Measurements from ENCODE around the gene CD14.

The CD14 gene

DNA sequence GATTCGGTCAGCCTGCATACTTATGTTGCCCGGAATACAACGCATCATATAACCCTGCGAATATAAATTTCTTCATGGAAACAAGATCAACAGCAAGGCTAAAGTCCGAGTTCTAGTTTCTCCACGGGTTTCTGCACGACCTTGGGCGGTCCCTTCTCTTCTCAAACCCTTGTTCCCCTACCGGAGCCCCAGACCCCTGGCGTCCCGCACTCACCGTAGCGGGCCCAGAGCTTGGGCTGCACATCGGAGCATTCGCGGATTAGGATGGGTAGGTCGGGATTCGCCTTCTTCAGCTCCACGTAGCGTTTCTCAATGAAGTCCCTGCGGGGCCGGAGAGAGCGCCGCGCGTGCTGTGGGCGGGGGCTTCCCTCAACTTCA, 14.1 kb upstream of the CD14 start (continued):
- no peak for TF ChIP-seq ZNF214 (tag by site-specific recombination; IDR thresholded peaks at IDR 0.05; ENCODE audit: borderline replicate concordance)
- 0 out of 2 replicates have a peak, but pooled peaks have one; percentile 18 for TF ChIP-seq KLF16 (tag by site-specific recombination; IDR thresholded peaks at IDR 0.05)
- TF ChIP-seq, protein P1, sequence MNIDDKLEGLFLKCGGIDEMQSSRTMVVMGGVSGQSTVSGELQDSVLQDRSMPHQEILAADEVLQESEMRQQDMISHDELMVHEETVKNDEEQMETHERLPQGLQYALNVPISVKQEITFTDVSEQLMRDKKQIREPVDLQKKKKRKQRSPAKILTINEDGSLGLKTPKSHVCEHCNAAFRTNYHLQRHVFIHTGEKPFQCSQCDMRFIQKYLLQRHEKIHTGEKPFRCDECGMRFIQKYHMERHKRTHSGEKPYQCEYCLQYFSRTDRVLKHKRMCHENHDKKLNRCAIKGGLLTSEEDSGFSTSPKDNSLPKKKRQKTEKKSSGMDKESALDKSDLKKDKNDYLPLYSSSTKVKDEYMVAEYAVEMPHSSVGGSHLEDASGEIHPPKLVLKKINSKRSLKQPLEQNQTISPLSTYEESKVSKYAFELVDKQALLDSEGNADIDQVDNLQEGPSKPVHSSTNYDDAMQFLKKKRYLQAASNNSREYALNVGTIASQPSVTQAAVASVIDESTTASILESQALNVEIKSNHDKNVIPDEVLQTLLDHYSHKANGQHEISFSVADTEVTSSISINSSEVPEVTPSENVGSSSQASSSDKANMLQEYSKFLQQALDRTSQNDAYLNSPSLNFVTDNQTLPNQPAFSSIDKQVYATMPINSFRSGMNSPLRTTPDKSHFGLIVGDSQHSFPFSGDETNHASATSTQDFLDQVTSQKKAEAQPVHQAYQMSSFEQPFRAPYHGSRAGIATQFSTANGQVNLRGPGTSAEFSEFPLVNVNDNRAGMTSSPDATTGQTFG (tag by site-specific recombination; IDR thresholded peaks at IDR 0.05; ENCODE audit: borderline replicate concordance), result no peak
- TF ChIP-seq, protein P2, sequence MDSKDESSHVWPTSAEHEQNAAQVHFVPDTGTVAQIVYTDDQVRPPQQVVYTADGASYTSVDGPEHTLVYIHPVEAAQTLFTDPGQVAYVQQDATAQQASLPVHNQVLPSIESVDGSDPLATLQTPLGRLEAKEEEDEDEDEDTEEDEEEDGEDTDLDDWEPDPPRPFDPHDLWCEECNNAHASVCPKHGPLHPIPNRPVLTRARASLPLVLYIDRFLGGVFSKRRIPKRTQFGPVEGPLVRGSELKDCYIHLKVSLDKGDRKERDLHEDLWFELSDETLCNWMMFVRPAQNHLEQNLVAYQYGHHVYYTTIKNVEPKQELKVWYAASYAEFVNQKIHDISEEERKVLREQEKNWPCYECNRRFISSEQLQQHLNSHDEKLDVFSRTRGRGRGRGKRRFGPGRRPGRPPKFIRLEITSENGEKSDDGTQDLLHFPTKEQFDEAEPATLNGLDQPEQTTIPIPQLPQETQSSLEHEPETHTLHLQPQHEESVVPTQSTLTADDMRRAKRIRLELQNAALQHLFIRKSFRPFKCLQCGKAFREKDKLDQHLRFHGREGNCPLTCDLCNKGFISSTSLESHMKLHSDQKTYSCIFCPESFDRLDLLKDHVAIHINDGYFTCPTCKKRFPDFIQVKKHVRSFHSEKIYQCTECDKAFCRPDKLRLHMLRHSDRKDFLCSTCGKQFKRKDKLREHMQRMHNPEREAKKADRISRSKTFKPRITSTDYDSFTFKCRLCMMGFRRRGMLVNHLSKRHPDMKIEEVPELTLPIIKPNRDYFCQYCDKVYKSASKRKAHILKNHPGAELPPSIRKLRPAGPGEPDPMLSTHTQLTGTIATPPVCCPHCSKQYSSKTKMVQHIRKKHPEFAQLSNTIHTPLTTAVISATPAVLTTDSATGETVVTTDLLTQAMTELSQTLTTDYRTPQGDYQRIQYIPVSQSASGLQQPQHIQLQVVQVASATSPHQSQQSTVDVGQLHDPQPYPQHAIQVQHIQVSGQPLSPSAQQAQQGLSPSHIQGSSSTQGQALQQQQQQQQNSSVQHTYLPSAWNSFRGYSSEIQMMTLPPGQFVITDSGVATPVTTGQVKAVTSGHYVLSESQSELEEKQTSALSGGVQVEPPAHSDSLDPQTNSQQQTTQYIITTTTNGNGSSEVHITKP (tag by site-specific recombination; IDR thresholded peaks at IDR 0.05), result no peak
- no peak for TF ChIP-seq ZNF837 (tag by site-specific recombination; IDR thresholded peaks at IDR 0.05)
- TF ChIP-seq REPIN1 (tag by site-specific recombination; IDR thresholded peaks at IDR 0.05; ENCODE audit: low read depth), result no peak
- TF ChIP-seq ZNF843 (tag by site-specific recombination; IDR thresholded peaks at IDR 0.05), result 0 out of 2 replicates have a peak, but pooled peaks have one; percentile 17
- TF ChIP-seq, protein P3, sequence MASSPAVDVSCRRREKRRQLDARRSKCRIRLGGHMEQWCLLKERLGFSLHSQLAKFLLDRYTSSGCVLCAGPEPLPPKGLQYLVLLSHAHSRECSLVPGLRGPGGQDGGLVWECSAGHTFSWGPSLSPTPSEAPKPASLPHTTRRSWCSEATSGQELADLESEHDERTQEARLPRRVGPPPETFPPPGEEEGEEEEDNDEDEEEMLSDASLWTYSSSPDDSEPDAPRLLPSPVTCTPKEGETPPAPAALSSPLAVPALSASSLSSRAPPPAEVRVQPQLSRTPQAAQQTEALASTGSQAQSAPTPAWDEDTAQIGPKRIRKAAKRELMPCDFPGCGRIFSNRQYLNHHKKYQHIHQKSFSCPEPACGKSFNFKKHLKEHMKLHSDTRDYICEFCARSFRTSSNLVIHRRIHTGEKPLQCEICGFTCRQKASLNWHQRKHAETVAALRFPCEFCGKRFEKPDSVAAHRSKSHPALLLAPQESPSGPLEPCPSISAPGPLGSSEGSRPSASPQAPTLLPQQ (tag by site-specific recombination; IDR thresholded peaks at IDR 0.05), result no peak
- TF ChIP-seq, protein P4, sequence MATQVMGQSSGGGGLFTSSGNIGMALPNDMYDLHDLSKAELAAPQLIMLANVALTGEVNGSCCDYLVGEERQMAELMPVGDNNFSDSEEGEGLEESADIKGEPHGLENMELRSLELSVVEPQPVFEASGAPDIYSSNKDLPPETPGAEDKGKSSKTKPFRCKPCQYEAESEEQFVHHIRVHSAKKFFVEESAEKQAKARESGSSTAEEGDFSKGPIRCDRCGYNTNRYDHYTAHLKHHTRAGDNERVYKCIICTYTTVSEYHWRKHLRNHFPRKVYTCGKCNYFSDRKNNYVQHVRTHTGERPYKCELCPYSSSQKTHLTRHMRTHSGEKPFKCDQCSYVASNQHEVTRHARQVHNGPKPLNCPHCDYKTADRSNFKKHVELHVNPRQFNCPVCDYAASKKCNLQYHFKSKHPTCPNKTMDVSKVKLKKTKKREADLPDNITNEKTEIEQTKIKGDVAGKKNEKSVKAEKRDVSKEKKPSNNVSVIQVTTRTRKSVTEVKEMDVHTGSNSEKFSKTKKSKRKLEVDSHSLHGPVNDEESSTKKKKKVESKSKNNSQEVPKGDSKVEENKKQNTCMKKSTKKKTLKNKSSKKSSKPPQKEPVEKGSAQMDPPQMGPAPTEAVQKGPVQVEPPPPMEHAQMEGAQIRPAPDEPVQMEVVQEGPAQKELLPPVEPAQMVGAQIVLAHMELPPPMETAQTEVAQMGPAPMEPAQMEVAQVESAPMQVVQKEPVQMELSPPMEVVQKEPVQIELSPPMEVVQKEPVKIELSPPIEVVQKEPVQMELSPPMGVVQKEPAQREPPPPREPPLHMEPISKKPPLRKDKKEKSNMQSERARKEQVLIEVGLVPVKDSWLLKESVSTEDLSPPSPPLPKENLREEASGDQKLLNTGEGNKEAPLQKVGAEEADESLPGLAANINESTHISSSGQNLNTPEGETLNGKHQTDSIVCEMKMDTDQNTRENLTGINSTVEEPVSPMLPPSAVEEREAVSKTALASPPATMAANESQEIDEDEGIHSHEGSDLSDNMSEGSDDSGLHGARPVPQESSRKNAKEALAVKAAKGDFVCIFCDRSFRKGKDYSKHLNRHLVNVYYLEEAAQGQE (tag by site-specific recombination; IDR thresholded peaks at IDR 0.05), result 0 out of 2 replicates have a peak, but pooled peaks have one; percentile 14
- TF ChIP-seq MEIS1 (CRISPR knock-in tag; IDR thresholded peaks at IDR 0.05; ENCODE audit: borderline replicate concordance), result no peak
- TF ChIP-seq ZNF501 (tag by site-specific recombination; IDR thresholded peaks at IDR 0.05), result 0 out of 2 replicates have a peak, but pooled peaks have one; percentile 23
- TF ChIP-seq ZNF433 (tag by site-specific recombination; IDR thresholded peaks at IDR 0.05; ENCODE audit: low read depth), result no peak
- TF ChIP-seq ZNF394 (tag by site-specific recombination; IDR thresholded peaks at IDR 0.05; ENCODE audit: borderline replicate concordance), result no peak
- no peak for TF ChIP-seq ZNF521 (tag by site-specific recombination; IDR thresholded peaks at IDR 0.05)
- TF ChIP-seq SETDB1 (IDR thresholded peaks at IDR 0.05; ENCODE audit: insufficient read length, low read length), result no peak
- 0 out of 2 replicates have a peak, but pooled peaks have one; percentile 22 for TF ChIP-seq ZNF561 (tag by site-specific recombination; IDR thresholded peaks at IDR 0.05; ENCODE audit: borderline replicate concordance)
- no peak for TF ChIP-seq ZNF529 (tag by site-specific recombination; IDR thresholded peaks at IDR 0.05; ENCODE audit: insufficient replicate concordance)
- TF ChIP-seq ZNF654 (tag by site-specific recombination; IDR thresholded peaks at IDR 0.05; ENCODE audit: low read depth), result no peak
- no peak for TF ChIP-seq ZNF404 (tag by site-specific recombination; IDR thresholded peaks at IDR 0.05)
- no peak for TF ChIP-seq ZNF274 (IDR thresholded peaks at IDR 0.05; ENCODE audit: low read length)
- TF ChIP-seq ZNF274 (tag by site-specific recombination; IDR thresholded peaks at IDR 0.05; ENCODE audit: borderline replicate concordance), result no peak
- TF ChIP-seq, protein P5, sequence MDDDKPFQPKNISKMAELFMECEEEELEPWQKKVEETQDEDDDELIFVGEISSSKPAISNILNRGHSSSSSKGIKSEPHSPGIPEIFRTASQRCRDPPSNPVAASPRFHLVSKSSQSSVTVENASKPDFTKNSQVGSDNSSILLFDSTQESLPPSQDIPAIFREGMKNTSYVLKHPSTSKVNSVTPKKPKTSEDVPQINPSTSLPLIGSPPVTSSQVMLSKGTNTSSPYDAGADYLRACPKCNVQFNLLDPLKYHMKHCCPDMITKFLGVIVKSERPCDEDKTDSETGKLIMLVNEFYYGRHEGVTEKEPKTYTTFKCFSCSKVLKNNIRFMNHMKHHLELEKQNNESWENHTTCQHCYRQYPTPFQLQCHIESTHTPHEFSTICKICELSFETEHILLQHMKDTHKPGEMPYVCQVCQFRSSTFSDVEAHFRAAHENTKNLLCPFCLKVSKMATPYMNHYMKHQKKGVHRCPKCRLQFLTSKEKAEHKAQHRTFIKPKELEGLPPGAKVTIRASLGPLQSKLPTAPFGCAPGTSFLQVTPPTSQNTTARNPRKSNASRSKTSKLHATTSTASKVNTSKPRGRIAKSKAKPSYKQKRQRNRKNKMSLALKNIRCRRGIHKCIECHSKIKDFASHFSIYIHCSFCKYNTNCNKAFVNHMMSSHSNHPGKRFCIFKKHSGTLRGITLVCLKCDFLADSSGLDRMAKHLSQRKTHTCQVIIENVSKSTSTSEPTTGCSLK (tag by site-specific recombination; IDR thresholded peaks at IDR 0.05), result no peak
- TF ChIP-seq ZBTB17 (tag by site-specific recombination; IDR thresholded peaks at IDR 0.05), result no peak
- TF ChIP-seq ZNF623 (tag by site-specific recombination; IDR thresholded peaks at IDR 0.05), result no peak
- TF ChIP-seq, protein P6, sequence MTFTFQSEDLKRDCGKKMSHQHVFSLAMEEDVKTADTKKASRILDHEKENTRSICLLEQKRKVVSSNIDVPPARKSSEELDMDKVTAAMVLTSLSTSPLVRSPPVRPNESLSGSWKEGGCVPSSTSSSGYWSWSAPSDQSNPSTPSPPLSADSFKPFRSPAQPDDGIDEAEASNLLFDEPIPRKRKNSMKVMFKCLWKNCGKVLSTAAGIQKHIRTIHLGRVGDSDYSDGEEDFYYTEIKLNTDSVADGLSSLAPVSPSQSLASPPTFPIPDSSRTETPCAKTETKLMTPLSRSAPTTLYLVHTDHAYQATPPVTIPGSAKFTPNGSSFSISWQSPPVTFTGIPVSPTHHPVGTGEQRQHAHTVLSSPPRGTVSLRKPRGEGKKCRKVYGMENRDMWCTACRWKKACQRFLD (tag by site-specific recombination; IDR thresholded peaks at IDR 0.05), result no peak

All from HEK293 (cell line).